ENCODE results near the gene L3MBTL2. TPM values are rescaled to one million over a fixed set of nuclear protein-coding genes. Genes with fewer than 3 reads are reported as not detected.

The L3MBTL2 gene
- total and polyA plus RNA-seq, 9 of the 15 experiments (the other 6 are each of a cell fraction or from before 2014, with no cell fraction given): 10.3 to 23.1 (median 18.6) TPM

DNA sequence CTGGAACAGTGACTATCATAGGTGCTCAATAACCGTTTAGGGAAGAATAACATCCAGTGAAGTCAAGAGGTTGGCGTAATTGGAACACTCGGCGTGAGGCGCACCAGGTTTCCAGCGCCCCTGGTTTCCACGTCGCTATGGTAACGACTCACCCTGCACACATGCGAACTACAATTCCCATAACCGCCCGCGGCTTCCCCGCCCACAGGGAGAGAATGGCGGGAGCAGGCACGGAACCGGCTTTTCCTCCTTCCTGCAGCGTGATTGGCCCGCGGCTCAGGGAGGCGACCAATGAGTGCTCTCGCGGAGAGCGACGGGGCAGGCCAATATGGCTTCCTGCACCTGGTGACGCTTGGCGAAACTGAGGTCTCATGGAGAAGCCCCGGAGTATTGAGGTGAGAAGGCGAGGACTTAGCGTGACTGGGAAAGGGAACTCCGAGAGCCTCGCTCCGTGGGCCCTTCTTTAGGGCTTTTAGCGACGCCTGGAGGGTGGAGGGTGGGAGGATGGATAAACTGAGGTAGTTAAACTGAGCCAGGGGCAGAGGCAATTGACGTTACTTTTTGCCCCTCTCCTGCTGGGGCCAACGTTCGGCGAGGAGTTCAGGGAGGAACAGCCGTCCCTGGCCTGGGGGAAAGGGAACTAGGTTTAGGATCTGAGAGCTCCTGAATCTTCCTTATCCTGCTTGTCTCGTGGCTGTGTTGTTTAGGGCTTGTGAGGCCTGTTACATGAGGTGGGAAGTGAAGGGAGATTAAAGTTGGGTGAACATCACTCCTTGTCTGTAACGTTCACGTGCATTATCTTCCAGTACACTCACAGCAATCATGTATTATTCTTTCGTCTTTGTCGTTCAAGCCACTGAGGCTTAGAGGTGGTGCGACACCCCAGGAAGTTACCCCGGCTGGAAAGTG lies at the start of gene L3MBTL2 (continued):
- TF ChIP-seq NR2C2 (CRISPR knock-in tag; IDR thresholded peaks at IDR 0.05): no peak
- peak; percentile 23; the same call in 1 of the 2 replicates for TF ChIP-seq NR2C2 (tag; IDR thresholded peaks at IDR 0.05)
- TF ChIP-seq CREM (IDR thresholded peaks at IDR 0.05; ENCODE audit: low read depth): peak; percentile 76
- peak; percentile 88 for TF ChIP-seq RB1 (IDR thresholded peaks at IDR 0.05; ENCODE audit: low read depth)
- TF ChIP-seq, protein P1, sequence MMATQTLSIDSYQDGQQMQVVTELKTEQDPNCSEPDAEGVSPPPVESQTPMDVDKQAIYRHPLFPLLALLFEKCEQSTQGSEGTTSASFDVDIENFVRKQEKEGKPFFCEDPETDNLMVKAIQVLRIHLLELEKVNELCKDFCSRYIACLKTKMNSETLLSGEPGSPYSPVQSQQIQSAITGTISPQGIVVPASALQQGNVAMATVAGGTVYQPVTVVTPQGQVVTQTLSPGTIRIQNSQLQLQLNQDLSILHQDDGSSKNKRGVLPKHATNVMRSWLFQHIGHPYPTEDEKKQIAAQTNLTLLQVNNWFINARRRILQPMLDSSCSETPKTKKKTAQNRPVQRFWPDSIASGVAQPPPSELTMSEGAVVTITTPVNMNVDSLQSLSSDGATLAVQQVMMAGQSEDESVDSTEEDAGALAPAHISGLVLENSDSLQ (IDR thresholded peaks at IDR 0.05): peak; percentile 71
- TF ChIP-seq, protein P2, sequence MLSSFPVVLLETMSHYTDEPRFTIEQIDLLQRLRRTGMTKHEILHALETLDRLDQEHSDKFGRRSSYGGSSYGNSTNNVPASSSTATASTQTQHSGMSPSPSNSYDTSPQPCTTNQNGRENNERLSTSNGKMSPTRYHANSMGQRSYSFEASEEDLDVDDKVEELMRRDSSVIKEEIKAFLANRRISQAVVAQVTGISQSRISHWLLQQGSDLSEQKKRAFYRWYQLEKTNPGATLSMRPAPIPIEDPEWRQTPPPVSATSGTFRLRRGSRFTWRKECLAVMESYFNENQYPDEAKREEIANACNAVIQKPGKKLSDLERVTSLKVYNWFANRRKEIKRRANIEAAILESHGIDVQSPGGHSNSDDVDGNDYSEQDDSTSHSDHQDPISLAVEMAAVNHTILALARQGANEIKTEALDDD (IDR thresholded peaks at IDR 0.05): no peak
- peak; percentile 77 for TF ChIP-seq FOS (IDR thresholded peaks at IDR 0.05; ENCODE audit: extremely low read depth, insufficient read length)
- TF ChIP-seq, protein P3, sequence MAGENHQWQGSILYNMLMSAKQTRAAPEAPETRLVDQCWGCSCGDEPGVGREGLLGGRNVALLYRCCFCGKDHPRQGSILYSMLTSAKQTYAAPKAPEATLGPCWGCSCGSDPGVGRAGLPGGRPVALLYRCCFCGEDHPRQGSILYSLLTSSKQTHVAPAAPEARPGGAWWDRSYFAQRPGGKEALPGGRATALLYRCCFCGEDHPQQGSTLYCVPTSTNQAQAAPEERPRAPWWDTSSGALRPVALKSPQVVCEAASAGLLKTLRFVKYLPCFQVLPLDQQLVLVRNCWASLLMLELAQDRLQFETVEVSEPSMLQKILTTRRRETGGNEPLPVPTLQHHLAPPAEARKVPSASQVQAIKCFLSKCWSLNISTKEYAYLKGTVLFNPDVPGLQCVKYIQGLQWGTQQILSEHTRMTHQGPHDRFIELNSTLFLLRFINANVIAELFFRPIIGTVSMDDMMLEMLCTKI (IDR thresholded peaks at IDR 0.05; ENCODE audit: partially characterized antibody): no peak
- no peak for TF ChIP-seq NR2C1 (IDR thresholded peaks at IDR 0.05)
- 0 out of 2 replicates have a peak, but pooled peaks have one; percentile 18 for TF ChIP-seq NR2C1 (tag; IDR thresholded peaks at IDR 0.05)
- TF ChIP-seq ESRRA (IDR thresholded peaks at IDR 0.05; ENCODE audit: borderline replicate concordance, low read depth): peak; percentile 48; the same call in 1 of the 2 replicates
- no peak for TF ChIP-seq ZNF695 (CRISPR knock-in tag; IDR thresholded peaks at IDR 0.05)
- no peak for TF ChIP-seq SMARCA4 (IDR thresholded peaks at IDR 0.05)
- no peak for TF ChIP-seq TOE1 (IDR thresholded peaks at IDR 0.05; ENCODE audit: borderline replicate concordance)
- no peak for TF ChIP-seq TOE1 (CRISPR knock-in tag; IDR thresholded peaks at IDR 0.05; ENCODE audit: borderline replicate concordance, low read depth)
- no peak for TF ChIP-seq FUS (optimal IDR thresholded peaks at IDR 0.05; ENCODE audit: low read depth, low read length)
- TF ChIP-seq TARDBP (IDR thresholded peaks at IDR 0.05): no peak
- TF ChIP-seq, protein P4, sequence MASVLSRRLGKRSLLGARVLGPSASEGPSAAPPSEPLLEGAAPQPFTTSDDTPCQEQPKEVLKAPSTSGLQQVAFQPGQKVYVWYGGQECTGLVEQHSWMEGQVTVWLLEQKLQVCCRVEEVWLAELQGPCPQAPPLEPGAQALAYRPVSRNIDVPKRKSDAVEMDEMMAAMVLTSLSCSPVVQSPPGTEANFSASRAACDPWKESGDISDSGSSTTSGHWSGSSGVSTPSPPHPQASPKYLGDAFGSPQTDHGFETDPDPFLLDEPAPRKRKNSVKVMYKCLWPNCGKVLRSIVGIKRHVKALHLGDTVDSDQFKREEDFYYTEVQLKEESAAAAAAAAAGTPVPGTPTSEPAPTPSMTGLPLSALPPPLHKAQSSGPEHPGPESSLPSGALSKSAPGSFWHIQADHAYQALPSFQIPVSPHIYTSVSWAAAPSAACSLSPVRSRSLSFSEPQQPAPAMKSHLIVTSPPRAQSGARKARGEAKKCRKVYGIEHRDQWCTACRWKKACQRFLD (CRISPR knock-in tag; IDR thresholded peaks at IDR 0.05): peak; percentile 86
- TF ChIP-seq JUN (IDR thresholded peaks at IDR 0.05; ENCODE audit: borderline replicate concordance, low read depth, low read length): peak; percentile 27; the same call in 1 of the 2 replicates
- no peak for TF ChIP-seq JUN (CRISPR knock-in tag; IDR thresholded peaks at IDR 0.05; ENCODE audit: borderline replicate concordance)
- TF ChIP-seq, protein P5, sequence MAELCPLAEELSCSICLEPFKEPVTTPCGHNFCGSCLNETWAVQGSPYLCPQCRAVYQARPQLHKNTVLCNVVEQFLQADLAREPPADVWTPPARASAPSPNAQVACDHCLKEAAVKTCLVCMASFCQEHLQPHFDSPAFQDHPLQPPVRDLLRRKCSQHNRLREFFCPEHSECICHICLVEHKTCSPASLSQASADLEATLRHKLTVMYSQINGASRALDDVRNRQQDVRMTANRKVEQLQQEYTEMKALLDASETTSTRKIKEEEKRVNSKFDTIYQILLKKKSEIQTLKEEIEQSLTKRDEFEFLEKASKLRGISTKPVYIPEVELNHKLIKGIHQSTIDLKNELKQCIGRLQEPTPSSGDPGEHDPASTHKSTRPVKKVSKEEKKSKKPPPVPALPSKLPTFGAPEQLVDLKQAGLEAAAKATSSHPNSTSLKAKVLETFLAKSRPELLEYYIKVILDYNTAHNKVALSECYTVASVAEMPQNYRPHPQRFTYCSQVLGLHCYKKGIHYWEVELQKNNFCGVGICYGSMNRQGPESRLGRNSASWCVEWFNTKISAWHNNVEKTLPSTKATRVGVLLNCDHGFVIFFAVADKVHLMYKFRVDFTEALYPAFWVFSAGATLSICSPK (IDR thresholded peaks at IDR 0.05; ENCODE audit: borderline replicate concordance): no peak
- TF ChIP-seq NRF1 (conservative IDR thresholded peaks at IDR 0.05 in 1 of 2, IDR thresholded peaks at IDR 0.05 in 1 of 2): peak; percentile 60 to 64; a peak in 3 of 4 replicates
- TF ChIP-seq ATF7 (IDR thresholded peaks at IDR 0.05): peak; percentile 8

Data from K562 (cell line).